Suppressor macrophage treated with lipopolysaccharide for 4 hours (primary cell): Measurements from ENCODE around the gene TNFRSF8.
"Not testable (repeated sequence)": the region's sequence is repeated elsewhere in the genome, so short reads cannot be mapped to it uniquely, and the experiment has no call there.

Experiments
- DNase-seq: peaks from one replicate; pipeline ENCODE4 v3.0.0-alpha.2; 2020

Gene TNFRSF8

DNA sequence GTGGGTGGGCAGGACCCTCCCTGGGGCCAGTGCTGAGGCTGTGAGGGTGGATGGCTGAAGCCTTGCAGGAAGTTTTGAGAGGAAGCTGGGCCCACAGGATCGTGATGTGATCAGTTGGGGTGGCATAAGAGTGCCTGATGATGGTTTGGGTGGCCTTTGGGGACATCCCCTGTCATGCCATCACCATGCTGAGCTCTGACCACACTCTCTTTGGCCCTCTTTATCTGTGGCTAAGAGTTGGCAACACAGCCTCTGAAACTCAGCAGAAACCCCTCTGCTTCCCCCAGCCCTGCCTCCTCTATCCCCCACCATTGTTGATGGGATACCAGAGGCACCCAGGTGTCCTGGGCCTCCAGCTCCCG, 24.0 kb upstream of the TNFRSF8 start:
- DNase-seq, result peak; percentile 73

DNA sequence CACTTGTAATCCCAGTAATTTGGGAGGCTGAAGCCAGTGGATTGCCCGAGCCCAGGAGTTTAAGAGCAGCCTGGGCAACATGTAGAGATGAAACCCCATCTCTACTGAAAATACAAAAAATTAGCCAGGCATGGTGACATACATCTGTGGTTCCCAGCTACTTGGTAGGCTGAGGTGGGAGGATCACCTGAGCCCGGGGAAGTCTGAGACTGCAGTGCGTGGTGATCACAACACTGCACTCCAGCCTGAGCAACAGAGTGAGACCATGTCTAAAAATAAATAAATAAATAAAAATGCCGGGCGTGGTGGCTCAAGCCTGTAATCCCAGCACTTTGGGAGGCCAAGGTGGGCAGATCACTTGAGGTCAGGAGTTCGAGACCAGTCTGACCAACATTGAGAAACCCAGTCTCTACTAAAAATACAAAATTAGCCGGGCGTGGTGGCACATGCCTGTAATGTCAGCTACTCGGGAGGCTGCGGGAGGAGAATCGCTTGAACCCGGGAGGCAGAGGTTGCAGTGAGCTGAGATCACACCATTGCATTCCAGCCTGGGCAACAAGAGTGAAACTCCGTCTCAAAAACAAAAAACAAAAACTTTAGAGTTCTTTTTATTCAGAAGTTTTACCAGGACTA, 23.2 kb upstream of the TNFRSF8 start:
- not testable (repeated sequence) for DNase-seq

DNA sequence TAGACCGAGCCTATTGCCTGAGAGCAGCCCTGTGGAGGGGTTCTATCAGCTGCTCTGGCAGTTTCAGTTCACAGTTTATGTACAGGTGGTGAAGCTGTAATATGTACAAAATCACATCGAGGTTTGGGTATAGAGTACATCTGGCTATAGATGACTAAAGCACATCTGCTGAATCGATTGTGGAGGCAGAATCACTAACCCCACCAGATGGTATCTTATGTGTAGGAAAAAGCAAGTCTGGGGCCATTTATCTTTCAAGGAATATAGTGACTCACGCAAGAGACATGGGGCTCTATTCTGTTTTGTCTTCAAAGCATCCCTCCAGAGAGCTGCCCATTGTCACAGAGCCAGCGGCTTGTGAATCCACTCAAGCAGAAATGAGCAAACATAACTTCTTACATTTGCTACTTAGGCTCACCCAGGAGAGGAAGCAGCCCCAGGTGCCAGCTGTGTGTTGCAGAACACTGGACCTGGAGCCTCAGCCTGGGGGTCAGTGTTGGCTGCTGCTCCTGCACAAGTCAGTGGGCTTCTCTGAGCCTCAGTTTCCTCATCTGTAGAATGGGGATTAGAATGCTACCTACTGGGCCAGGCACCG, 22.5 kb upstream of the TNFRSF8 start:
- DNase-seq, result no peak

DNA sequence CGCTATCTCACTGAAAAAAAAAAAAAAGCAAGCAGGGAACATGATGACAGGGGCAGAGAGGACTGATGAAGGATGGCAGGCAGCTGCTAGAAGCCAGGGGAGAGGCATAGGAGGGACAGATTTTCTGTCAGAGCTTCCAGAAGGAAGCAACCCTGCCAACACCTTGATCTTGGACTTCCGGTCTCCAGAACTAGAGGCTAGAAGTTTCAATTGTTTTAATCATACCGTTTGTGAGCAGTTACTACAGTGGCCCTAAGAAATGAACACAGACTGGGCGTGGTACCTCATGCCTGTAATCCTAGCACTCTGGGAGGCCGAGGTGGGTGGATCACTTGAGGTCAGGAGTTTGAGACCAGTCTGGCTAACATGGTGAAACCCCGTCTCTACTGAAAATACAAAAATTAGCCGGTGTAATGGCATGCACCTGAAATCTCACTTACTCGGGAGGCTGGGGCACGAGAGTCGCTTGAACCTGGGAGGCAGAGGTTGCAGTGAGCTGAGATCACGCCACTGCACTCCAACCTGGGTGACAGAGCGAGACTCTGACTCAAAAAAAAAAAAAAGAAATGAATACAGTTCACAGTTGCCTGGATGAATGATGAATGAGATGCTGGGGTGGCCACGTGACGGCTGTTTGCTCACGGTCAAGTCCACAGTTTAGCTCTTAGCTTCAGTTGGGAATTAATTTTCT, 18.8 kb upstream of the TNFRSF8 start:
- not testable (repeated sequence) for DNase-seq

DNA sequence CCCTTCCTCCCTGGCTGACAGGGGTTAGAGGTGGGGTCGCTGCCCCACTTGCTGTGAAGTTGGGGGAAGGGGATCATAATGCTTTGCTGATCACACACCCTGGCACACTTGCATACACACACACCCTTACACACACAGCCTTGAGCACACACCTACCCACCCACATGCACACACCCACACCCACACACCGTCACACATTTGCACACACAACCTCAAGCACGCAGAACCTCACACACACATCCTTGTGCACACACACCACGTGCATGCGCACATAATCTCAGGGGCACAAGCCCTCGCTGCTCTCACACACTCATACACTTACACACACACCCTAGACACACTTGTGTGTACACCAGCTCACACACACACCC, 16.4 kb upstream of the TNFRSF8 start:
- DNase-seq, result no peak

DNA sequence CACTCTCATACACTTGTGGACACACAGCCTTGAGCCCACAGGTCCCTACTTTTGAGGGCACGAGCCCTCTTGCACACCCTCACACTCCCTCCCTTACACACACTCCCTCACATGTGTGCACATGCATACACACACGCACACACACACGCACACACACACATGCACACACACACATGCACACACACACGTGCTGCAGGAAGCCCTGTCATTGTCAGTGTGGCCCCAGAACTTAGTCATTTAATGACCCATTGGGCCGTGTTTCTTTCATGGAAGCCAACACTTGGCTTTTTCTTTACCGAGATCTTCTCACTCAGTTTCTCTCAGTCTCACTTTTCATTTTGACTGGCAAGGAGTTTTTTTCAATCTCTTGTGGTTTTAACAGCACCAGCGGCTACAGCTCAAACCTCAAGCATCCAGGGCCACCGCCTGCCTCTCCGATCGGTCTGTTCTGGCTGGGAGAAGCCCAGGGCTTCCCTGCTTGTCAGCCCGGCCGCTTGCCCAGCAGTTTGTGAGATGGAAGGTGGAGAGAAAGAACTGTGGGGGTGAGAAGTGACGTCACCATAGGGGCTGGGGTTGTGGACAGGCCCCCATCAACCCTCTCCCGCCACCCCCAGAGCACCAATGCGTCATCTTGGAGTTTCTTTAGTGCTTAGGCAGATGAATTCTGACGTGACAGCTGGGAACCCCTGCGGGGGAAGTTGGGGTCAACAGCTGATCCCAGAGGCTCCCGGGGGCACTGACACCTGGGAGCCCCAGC, 15.8 kb upstream of the TNFRSF8 start:
- peak; percentile 26 for DNase-seq

DNA sequence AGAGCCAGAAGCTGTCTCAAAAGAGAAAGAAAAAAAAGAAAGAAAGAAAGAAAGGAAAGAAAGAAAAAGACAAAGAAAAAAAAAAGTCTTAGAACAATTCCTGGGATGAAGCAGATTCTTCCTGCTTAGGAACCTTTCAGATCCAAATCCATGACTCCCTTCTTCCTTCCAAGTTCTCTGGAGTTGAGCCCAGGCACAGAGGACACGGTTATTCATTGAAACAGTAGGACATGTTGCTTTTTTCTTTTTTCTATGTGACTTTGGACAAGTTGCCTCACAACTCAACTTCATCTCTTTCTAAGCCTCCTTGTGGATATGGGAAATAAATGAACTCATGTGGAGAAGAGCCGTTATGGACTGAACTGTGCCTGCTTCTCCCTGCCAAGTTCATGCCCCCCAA, 14.7 kb upstream of the TNFRSF8 start:
- DNase-seq, result no peak

DNA sequence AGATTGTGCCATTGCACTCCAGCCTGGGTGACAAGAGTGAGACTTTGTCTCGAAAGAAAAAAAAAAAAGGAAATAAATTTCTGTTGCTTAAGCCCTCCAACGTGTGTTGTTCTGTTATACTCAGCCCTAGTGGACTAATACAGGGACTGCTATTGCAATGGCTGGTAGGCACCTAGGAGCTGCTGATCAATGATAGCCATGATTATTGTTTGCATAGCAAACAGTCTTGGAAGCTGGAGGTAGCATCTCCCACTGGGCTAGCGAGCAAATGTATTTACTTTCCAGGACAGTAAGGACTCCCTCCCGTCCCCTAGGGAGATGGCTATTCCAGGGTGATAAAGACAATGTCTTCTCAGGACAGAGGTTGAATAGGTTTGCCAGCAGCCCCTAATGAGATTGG, 13.5 kb upstream of the TNFRSF8 start:
- no peak for DNase-seq

DNA sequence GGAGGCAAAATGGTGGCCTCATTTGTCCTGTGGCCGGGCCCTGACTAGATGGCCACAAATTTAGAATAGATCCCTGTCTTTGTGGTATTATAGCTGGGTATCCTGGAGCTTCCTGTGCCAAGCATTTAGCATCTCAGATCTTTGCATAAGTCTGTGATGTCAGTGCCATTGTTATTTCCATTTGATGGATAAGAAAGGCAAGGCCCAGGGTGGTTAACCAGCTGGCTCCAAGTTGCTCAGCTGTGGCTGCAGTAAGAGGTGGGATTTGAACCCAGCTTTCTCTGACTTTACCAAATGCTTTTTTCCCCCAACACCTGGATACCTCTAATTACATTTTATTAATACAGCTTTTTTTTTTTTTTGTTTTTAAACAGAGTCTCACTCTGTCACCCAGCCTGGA, 11.7 kb upstream of the TNFRSF8 start:
- DNase-seq, result no peak

DNA sequence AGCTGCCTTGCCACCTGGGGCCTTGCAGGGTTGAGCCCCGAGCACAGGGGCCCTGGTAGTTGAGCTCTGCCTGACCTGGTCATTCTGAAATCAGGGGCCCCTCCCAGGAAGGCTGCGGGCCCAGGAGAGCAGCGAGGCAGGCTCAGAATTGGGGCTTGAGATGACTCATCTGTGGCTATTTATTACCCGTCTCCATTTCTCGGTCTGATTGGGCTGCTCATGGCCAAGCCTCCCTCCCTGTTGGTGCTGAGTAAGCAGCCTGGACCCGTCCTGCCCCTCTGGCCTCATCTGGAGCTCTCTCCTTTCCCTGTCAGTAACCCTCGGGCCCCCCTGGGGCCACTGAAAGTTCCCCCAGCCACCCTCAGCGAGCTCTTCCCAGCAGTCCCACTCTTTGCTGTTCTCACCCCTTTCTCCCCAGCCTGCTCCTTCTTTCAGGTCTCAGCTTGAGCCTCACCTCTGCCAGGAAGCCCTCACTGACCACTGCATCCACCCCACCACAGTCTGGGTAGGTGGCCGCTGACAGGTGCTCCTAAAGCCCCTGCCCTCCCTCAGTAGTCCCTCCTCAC, 11.0 kb upstream of the TNFRSF8 start:
- DNase-seq, result peak; percentile 72

DNA sequence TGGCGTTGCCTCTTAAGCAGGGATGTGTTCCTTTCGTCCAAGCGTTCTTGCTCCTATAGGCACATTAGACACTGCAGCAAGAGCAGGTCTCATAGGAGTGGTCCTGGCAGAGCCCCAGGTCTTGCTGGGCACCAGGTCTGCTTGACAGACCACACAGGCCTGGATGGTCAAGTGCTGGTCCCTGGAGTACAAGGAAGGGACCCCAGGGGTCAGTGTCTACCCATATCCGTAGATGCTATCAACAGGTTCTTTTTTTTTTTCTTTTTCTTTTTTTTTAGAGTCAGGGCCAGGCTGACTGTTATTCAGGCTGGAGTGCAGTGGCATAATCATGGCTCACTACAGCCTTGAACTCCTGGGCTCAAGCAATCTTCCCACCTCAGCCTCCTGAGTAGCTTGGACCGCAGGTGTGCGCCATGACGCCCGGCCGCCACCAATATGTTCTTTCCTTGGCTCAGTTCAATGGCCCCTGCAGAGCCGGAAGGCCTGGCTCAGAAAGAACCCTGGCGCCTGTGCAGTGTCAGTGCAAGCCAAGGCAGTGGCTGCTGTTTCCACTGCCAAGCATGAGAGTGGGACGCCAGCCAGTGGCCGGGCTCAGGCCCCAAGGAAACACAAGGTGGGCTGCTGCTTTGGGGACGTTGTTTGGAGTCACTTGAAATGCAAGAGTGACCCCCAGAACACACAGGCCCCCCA, 10.0 kb upstream of the TNFRSF8 start:
- no peak for DNase-seq

DNA sequence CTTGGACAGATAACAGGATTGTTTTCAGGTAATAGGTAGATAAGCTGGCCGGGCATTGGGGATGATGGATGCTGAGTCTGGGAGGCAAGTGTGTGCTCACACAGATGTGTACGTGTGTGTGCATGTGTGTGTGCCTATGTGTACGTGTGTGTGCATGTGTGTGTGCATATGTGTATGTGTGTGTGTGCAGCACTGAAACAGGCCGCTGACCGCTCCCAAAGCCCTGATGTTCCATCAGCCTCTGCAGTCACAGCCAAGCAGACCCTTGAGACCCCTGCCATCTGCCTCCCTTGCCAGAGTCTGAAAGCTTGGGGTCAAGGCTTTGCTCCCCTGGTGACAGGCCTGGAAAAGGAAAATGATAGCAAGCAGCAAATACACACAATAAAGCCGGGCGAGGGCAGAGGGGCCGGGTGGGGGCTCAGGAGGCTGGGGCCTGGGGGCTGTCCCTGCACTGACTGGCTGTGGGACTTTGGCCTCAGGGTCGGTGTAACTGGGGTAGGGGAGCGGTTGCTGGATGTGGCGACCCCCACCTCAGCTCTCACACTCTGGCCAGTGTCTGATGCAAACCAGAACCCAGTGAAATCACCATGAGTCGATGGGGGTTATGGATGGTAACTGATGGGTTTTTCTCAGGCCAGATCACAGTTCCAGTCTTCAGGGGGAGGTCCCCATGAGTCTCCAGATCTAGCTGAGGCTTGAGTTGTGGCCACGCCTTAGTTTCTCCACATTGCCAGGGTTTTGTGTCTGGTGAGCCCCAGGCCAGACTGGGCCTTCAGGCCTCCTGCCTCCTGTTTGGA, 9.2 kb upstream of the TNFRSF8 start:
- DNase-seq, result peak; percentile 63

DNA sequence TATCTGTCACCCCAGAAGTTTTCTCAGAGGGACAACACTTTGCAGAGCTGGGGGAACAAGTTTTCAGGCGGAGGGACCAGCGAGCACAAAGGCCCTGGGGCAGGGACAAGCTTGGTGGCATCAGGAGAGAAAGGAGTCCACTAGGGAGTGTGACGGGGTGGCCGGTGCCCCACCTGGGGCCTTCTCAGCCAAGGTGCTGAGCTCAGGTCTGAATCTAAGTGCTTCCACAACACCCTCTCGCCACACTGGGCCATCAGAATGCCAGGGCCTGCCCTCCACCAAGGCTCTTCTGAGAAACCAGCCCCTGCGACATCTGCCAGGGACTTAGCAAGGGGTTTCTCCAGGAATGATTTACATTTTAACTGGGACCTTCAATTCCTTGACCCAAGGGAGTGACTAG, 7.8 kb upstream of the TNFRSF8 start:
- DNase-seq, result no peak

DNA sequence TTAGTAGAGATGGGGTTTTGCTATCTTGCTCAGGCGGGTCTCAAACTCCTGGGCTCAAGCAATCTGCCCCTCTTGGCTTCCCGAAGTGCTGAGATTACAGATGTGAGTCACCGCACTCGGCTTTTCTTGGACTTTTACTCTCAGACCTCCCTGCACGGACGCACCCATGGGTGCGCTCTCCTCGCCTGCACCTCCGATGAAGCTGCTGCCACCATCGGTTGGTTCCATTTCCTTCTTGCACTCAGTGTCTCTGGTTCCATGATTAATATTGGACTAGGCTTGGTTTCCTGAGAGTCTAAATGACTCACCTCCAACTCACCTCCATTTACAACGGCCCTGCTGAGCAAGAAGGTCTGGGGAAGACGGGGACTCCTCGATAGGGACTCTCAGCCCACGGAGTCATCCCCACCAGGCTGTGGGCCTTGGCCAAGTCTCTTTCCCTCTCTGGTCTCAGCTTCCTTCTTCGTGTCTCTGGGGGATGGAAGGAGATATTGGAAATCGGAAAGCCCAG, 6.7 kb upstream of the TNFRSF8 start:
- DNase-seq, result no peak

DNA sequence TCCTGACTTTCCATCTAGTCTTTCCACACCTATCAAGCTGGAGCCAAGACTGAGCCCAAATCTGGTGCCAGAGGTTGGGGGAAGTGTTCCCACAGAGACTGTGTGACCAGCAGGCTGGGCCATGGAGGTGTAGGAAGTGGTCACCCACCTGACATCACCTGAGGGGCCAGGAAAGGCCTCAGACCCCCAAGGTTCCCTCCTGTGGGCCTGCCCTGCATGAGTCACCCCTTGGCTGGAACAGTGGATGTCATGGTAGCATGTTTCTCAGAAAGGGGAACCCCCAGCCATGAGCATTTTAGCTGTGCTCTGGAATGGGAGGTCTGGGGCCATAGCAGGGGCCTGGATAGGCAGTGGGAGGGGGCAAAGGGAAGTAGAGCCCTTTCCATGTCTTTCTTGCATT, 5.7 kb upstream of the TNFRSF8 start:
- DNase-seq, result peak; percentile 57

DNA sequence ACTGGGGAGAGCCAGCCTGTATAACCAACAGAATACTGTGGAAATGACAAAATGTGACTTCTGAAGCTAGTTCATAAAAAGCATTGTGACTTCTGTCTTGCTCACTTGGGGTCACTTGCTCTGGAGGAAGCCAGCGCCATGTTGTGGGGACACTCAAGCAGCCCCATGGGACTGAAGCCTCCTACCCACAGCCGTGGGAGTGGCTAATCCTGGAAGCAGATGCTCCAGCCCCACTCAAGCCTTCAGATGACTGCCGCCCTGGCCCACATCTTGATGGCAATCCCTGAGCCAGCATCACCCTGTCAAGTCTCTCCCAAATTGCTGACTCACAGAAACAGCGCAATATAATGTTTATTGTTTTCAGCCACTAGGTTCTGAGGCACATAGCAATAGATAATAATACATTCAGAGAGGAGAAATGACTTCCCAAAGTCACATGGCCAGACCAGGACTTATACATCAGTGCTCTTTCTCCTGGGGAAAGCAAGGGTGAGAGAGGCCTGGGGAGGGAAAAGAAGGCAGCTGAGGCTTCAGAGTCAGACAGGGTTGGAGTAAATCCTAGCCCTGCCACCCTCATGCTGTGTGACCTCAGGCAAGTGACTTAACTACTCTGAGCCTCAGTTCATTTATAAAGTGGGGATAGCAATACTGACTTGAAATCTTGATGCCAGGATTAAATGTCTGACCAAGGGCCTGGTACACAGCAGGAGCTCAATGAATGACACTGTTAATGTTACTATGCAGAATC, 5.0 kb upstream of the TNFRSF8 start:
- no peak for DNase-seq

DNA sequence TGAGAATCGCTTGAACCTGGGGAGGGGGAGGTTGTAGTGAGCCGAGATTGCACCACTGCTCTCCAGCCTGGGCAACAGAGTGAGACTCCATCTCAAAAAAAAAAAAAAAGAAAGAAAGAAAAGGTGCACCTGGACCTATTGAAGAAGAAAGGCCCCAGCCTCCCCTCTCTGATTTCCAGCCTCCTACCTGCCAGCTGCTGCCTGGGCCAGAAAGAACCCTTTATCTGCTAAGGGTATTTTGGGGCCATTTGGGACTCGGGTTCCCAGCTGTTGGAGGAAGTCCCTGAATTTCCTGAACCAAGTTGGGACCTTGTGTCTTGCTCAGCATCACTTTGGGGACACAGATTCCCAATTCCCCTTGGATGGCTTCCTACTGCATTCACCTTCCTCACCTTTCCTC, 3.9 kb upstream of the TNFRSF8 start:
- DNase-seq, result no peak

DNA sequence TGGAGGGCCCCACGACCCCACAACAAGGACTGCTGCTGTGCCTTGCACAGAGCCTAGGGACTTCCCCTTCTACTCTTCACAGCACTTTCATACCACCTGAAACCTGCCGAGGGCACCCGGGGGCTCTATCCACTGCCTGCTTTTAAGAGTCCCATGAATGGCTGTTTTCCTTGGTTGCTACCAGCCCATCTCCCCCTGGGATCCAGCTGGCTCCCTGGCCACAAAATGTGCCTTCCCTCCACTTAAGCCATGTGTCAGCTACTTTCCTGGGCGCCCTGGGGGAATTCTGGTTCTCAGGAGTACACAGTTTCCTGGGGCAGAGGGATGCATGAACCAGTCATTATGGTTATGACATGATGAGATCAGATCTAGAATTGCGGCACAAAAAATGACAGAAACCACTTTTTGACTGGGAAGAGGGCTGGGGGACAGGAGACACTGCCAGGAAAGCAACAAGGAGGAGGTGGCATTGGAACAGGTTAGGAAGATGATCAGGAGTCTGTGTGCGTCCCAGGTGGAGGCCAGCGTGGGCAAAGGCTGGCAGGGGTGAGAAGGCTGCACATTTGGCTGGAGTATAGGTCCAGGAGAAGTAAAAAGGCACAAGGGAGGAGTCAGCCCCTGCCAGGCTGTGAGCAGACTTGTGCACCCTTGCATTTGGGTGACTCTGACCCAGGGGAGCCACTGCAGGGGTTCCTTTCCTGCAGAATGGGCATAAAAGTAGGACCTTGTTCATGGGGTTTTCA, 3.2 kb upstream of the TNFRSF8 start:
- DNase-seq, result peak; percentile 30

DNA sequence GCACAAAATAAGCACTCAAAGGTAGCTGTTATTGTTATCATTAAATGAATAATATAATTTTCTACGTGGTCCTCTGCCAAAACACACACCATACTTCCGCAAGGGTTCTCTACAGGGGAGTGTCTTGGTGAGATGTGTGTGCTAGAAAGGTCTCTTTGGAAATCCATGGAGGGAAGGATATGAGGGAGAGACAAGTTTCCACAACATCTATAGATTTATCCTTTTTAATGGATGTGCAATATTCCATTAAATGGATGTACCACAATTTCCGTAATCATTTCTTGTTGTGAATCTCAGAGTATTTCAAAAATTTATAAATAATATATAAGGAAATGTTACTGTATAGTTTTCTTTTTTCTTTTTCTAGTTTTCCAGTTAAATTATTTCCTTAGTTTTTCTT, 2.6 kb upstream of the TNFRSF8 start:
- DNase-seq, result no peak
